HG03460 (cell line): ENCODE data around the gene OSBPL9.
"Not testable (repeated sequence)": the region's sequence is repeated elsewhere in the genome, so short reads cannot be mapped to it uniquely, and the experiment has no call there.

Experiments
- ATAC-seq: cut with Tn5 transposase; IDR thresholded peaks from one replicate; pipeline ENCODE4 v1.9.1; 2021; ENCODE audit not compliant: unreplicated experiment

Gene OSBPL9

GRCh38 chr1:51634618-51635017 lies 17.7 kb downstream of the OSBPL9 start:
- no peak for ATAC-seq

GRCh38 chr1:51635615-51636014 lies 18.7 kb downstream of the OSBPL9 start:
- no peak for ATAC-seq

- ATAC-seq = no peak
Measured at GRCh38 chr1:51636191-51636590, 19.3 kb downstream of the OSBPL9 start.

- no peak for ATAC-seq
Measured at GRCh38 chr1:51636764-51637522, 20.1 kb downstream of the OSBPL9 start.

GRCh38 chr1:51638350-51638749 lies 21.5 kb downstream of the OSBPL9 start:
- ATAC-seq = no peak

- ATAC-seq = no peak
Measured at GRCh38 chr1:51639694-51640093, 22.8 kb downstream of the OSBPL9 start.

GRCh38 chr1:51641096-51641495 lies 24.2 kb downstream of the OSBPL9 start:
- ATAC-seq = no peak

- ATAC-seq = no peak
Measured at GRCh38 chr1:51642739-51643142, 25.8 kb downstream of the OSBPL9 start.

- no peak for ATAC-seq
Measured at GRCh38 chr1:51643362-51643761, 26.5 kb downstream of the OSBPL9 start.

- ATAC-seq = no peak
Measured at GRCh38 chr1:51644020-51644419, 27.1 kb downstream of the OSBPL9 start.

GRCh38 chr1:51644533-51645197 lies 27.8 kb downstream of the OSBPL9 start:
- no peak for ATAC-seq

GRCh38 chr1:51646592-51646991 lies 29.7 kb downstream of the OSBPL9 start:
- not testable (repeated sequence) for ATAC-seq

GRCh38 chr1:51648180-51649109 lies 31.6 kb downstream of the OSBPL9 start:
- ATAC-seq = no peak

GRCh38 chr1:51649593-51650091 lies 32.8 kb downstream of the OSBPL9 start:
- ATAC-seq = no peak

GRCh38 chr1:51650198-51650597 lies 33.3 kb downstream of the OSBPL9 start:
- ATAC-seq = no peak

- ATAC-seq = no peak
Measured at GRCh38 chr1:51651552-51651942, 34.7 kb downstream of the OSBPL9 start.

- no peak for ATAC-seq
Measured at GRCh38 chr1:51652599-51652998, 35.7 kb downstream of the OSBPL9 start.

- no peak for ATAC-seq
Measured at GRCh38 chr1:51653127-51653526, 36.2 kb downstream of the OSBPL9 start.

GRCh38 chr1:51654000-51654399 lies 37.1 kb downstream of the OSBPL9 start:
- no peak for ATAC-seq

GRCh38 chr1:51656374-51656773 lies 39.5 kb downstream of the OSBPL9 start:
- ATAC-seq = no peak

- ATAC-seq = no peak
Measured at GRCh38 chr1:51660580-51660979, 43.7 kb downstream of the OSBPL9 start.
